ENCODE data around the gene SLC16A9.

DNA sequence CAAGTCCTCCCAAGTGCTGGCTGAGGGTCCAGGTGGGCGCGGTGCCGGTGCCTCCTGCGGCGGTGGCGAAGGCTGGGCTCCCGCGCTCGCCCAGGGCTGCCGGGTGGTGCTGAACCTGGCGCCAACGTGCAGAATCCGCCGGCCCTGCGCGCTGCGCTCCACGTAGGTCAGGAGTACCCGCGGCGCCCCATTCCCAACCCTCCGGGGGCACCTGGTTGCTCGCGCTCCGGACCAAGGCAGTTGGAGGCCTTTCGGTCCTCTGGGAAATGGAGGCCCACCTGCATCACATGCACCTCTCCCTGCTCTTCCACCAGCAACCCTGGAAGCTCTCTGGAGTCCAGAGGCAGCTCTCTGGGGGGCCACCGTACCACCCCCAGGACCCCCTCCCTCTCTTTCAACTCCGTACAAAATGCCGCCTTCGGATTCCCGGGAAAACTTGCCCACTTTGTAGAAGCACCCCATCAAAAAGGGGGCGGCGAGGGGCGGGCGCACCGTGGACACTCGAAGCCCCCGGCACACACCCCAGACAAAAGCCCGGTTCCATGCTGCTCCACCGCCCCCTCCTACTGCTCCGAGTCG is 745 bp downstream of the SLC16A9 start:
- TF ChIP-seq, protein P1, sequence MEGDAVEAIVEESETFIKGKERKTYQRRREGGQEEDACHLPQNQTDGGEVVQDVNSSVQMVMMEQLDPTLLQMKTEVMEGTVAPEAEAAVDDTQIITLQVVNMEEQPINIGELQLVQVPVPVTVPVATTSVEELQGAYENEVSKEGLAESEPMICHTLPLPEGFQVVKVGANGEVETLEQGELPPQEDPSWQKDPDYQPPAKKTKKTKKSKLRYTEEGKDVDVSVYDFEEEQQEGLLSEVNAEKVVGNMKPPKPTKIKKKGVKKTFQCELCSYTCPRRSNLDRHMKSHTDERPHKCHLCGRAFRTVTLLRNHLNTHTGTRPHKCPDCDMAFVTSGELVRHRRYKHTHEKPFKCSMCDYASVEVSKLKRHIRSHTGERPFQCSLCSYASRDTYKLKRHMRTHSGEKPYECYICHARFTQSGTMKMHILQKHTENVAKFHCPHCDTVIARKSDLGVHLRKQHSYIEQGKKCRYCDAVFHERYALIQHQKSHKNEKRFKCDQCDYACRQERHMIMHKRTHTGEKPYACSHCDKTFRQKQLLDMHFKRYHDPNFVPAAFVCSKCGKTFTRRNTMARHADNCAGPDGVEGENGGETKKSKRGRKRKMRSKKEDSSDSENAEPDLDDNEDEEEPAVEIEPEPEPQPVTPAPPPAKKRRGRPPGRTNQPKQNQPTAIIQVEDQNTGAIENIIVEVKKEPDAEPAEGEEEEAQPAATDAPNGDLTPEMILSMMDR (IDR thresholded peaks at IDR 0.05): no peak
- no peak for TF ChIP-seq SIN3A (IDR thresholded peaks at IDR 0.05; ENCODE audit: borderline replicate concordance, insufficient read depth, low read depth, low read length)
- TF ChIP-seq POLR2AphosphoS5 (IDR thresholded peaks at IDR 0.05; ENCODE audit: low read depth, low read length): no peak

Measured in Panc1 (cell line).